CD4-positive, alpha-beta T cell treated with Interleukin-10 for 1 hour (primary cell): ENCODE results near the gene HS6ST1.

ENCODE experiments used
- DNase-seq: peaks from one replicate; pipeline ENCODE4 v3.0.0-alpha.2; 2020

HS6ST1 gene

DNA sequence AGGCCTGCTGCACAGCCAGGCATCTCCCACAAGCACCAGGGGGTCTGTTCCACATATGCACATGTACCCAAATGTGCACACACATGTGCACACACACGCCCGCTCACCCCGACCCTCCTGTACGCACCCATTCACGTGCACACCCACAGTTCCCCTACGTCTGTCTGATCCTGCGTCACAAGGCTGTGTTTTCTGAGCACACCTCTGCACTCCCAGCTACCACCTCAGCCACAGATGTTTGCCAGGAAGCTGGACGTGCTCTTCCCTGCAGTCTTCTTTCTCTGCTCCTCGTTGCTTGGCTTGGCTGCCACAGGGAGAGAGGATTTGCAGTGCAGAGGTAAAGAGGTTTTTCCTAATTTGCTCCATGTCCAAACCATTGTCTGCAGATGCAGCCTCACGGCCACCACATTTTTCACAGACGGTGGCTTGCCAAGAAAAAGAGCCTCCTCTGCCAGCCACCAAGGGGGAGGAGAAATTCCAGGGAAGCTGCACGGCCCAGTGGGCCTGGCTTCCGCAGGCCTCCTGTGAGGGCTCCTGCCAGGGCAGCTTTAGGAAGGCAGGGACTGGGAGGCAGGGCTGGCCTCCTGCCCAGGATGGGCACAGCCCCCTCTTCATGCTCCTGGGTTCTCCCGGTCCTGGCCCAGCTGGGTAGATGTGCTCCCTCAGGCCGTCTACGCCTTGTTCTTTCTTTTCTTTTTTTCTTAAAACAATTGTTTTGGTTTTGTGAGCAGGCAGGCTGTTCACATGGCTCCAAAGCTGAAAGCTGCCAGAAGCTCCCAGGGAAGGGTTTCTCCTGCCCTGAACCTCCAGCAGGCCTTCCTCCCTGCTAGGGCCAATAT, 29.3 kb upstream of the HS6ST1 start:
- no peak for DNase-seq

DNA sequence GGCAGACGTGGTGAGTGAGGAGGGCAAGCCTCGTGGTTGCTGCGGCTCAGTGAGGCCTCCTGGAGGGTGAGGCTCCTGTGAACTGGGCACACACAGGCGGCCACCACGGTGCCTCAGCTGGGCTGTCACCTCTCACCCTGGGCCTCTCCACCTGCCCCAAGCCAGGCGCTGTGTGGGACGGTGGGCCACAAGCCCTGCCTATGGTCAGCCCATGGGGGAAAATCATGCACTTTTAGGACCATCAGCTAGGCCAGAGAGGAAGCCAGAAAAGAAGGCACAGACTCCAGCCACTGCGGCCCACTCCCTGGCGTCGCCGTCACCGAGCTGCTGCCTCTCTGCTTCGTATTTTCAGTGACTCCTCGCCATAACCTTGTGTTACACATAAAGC, 28.5 kb upstream of the HS6ST1 start:
- no peak for DNase-seq

DNA sequence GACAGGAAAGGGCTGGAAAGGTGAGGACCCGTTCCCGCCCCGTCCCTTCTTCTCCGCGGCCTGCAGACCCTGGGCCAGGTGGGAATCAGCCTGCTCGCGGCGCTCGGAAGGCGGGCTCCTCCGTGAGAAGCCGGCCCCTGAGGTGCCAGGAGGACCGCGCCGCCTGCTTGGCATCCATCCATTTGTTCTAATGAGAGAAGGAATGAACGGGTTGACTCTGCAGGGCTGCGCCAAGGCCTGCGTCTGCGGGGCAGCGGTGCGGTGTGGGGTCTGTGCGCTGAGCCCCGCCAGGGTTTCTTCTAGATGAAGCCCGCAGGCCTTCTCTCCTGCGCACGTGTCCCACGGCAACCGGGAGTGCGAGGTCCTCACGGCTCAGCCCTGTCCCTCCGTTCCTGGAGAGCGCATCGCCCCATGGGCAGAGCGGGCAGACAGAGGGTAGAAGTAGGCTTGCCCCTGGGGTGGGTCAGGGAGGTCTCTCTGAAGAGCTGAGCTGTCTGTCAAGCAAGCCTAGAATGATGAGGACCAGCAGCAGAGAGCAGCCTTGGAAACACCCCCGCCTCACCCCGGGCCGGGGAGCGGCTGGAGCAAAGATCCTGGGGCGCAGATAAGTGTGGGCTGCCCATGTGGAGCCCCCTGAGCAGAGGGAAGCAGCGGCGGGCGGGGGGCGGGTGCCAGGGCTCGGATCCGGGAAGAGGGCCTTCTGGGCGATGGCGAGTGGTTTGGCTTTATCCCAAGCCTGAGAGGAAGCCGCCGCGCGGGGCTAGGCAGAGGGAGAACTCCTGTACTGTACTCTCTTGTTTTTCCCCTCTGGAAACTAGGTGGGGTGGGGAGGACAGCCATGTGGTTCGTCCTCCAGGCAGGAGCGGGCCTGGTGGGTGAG, 27.9 kb upstream of the HS6ST1 start:
- no peak for DNase-seq

DNA sequence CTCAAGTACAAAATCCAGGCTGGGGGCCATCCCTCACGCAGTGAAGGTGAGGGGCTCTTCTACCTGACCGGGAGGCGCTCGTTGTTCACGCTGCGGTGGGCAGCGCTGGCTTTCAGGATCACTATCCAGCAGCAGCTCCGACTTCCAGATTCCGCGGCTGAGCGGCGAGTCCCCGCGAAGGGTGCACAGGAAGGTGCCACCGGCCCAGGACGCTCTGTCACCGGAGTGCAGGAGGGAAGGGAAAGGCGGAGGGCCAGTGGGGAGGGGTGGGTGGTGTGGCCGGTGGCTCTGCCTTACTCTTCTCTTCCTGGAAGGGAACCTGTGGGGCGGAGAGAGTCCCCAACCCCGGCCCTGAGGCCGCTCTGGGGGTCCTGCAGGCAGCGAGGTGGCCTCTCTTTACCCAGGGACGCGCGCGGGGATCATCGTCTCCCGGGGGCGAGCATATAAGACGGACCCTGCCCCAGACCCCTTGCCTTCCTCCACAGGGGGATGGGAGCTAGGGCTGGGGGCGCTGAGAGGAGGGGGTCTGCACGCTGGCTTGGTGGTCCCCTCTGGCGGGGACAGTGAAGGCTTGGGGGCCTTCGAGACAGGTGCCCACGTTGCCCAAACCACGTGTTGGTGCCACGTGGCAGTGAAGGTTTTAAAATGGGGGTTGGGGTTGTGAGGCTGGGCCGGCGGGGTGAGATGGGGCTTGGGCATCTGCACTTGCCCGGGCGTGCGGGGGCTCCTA, 26.9 kb upstream of the HS6ST1 start:
- no peak for DNase-seq

DNA sequence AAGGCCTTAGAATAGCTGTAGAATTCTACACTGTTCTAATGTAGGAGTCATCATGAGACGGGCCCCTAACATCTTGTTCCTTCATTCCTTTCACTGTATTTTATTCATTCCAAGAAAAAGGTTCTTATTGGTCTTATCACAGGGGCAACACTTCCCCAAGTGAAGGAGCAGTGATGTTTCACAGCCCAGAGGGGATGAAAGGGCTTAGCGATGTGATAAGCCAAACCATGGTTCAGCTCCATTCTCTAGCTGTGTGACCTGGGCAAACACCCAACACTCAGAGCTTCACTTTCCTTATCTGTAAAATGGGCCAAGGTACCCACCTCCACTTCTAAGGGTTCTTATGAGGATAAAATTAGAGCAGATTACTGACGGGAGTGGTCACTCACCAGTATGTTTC, 25.4 kb upstream of the HS6ST1 start:
- DNase-seq: no peak

DNA sequence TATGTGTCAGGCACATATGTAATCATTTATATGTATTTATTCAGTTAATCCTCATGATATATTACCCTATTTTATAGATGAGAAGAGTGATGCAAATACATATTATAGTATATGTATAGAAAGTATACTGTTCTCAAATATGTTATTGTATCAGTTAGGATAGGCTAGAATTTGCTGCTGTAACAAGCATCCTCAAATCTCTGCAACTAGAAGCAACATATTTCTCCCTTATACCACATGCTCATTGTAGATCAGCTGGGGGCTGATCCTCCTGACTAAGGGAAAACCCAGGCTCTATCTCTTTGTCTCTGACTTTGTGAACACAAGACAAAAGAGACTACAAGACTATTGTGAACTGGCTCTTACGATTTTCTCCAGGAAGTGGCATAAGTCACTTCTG, 24.8 kb upstream of the HS6ST1 start:
- no peak for DNase-seq

DNA sequence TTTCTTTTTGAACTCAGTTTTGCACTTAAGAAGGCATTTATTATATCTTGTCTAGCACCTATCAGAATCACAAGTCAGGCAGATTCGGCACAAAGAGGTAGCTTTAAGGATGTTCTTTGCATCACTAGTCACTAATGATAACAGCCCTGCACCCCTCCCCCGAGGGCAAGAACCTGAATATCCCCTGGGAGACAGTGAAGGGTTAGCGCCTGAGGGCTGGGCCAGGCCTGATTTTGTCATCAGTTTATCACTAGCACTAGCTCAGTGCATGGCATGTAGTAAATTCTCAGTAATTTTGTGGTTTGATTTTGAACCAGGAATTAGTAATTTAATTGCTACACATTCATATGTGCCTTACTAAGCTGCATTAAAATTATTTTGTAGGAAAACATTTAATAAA, 23.9 kb upstream of the HS6ST1 start:
- no peak for DNase-seq

DNA sequence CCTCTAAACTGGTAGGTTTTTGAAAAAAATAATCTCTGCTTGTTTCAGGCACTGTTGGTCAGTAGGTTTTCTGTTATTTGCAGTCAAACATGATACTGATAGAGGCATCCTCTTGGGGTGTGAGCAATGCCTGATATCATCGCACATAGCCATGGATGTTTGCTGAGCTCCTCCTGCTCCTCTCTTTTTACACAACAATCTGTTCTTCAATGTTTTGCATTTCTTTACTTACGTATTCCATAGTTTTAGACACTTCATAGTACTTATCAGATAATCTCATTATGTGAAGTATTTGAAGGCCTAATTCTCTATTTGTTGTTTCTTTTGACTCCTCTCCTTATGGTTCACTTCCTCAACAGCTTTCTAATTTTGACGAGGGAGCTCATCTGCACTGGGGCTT, 23.0 kb upstream of the HS6ST1 start:
- no peak for DNase-seq

DNA sequence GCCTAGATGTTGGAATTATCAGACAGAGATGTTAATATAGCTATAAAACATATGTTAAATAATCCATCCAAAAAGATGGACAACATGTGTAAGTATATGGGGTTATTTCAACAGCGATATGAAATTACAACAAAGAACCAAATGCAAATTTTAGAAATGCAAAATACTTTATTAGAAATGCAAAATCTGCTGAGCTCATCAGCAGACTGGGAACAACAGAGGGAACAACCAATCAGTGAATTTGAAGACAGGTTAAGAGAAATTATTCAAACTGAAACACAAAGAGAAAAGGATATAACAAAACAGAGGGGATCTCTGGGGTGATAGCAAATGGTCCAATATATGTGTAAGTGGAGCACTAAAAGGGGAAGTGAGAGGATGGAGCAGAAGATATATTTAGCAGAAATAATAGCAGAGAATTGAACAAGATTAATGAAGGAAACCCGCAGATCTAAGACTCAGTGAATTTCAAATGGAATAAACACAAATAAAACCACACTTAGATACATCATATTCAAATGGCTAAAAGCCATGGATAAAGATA, 13.5 kb upstream of the HS6ST1 start:
- DNase-seq: no peak

DNA sequence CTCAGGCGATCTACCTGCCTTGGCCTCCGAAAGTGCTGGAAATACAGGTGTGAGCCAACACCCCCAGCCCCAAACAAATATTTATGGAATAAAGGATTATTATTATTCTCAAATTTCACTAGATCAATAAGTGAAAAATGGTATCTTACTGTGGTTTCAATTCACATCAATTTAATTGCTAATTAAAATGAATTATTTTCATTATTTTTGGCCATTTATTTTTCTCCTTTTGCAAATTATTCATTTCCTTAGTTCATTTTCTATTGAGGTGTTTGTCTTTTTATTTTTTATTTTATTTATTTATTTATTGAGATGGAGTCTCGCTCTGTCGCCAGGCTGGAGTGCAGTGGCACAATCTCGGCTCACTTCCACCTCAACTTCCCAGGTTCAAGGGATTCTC, 11.9 kb upstream of the HS6ST1 start:
- no peak for DNase-seq

DNA sequence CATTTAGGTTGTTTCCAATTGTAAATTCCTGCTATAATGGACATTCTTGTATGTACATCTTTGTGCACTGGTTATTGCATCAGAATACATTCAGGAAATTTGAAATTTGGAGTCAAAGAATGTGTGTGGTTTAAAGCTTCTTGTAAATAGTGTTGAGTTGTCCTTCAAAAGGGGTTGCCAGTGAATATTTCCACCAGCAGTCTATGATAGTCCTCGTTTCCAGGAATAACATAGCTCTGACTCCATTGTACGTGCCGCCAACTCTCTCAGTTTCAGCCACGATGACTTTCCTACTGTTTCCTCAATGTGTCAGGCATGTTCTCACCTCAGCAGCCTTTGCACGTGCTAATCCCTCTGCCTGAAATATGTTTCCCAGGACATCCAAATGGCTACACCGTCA, 10.9 kb upstream of the HS6ST1 start:
- no peak for DNase-seq

DNA sequence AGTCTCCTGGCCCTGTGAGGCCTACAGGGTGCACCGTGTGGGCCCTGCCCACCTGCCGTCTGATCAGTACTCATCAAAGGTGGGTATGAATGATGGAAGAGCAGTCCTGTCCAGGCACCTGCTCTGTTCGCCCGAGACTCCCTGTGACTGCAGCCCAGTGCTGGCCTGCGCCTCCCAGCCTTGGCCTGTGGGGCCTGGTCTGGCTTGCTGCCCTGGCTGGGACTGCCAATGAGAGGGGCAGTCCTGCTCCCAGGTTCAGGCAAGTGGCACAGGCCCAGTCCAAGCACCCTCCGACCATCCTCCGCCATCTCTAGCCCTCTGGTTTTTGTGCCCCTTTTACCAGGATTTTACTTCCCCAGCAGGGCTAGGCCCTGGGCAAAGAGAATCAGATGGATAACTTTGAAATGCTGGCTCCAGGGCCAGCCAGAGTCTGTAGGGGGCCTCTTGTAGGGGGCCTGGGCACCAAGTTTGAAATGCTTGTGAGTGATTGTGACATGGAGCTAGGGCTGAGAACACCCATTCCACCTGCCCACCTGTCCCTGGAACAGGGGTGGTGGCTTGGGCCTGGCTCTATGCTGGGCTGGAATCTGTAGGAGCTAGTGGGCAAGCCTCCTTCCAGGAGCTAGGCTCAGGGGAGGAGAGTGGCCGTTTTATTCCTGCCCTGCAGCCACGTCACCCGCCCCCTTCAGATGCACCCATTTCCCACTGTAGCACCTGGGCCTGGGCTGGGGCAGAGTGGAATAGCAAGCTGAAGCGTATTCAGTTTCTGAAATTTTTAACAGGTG, 8.7 kb upstream of the HS6ST1 start:
- no peak for DNase-seq

DNA sequence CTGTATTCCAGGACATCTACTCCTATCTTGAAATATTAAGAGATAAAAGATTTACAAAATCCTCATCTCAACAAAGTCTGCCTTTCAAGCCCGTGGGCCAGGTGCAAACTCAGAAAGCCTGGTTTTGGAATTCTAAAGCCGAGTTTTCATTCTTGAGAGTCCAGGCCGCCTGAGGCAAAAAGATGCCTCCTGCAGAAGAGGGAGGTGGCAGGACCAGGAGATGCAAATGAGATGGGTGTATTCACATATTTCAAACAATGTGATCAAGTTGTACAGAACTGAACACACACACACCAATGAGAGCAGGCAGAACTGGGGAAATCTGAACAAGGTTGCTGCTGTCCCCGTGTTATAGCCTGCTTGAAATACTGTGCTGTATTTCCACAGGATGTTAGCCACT, 7.7 kb upstream of the HS6ST1 start:
- no peak for DNase-seq

DNA sequence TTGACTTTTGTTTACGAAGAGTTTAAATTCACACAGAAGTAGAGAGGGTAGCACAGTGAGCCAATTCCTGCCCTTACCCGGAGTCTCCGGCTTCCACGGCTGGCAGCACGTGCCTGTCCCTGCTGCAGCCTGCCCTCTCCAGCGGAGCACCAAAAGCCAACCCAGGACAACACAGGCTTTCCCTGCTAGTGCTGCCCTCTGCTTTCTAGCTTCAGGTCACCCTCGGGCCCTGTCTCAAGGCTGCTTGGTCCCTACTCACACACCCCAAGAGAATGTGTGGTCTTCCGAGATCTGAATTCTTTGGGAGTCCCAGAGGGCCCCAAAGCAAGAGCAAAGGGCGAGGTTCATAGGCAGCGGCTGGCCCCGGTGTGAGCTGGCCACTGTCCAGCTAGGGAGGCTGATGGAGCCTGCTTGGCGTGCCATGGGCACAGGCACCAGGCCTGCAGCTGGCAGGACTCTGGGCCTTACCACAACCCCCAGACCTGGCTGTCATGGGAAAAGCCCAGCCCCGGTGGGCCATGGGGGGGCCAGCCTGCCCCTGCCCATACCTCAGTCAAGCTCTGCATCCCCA, 7.0 kb upstream of the HS6ST1 start:
- DNase-seq: no peak

DNA sequence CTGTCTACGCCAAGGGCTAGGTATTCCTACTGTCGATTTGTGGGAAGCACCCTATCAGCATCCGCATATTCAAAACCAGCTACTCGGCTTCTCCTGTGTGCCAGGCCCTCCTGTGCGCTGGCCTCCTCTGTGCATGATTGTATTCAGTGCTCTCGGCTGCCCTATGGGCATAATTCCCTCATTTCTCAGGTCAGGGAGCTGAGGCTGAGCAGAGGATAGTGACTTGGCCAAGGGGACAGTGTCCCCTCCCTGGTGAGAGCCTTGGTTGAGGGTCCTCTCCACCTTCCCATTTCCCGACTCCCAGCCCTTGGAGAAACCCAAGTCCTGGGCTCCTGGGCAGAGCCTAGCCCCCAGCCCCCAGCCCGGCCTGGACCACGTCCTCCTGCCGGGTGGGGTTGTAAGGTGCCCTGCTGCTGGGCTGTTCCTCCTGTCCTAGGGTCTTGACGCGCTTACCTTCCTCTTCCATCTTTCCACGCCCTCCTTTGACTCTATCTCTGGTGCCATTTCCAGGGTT, 6.3 kb upstream of the HS6ST1 start:
- DNase-seq: no peak

DNA sequence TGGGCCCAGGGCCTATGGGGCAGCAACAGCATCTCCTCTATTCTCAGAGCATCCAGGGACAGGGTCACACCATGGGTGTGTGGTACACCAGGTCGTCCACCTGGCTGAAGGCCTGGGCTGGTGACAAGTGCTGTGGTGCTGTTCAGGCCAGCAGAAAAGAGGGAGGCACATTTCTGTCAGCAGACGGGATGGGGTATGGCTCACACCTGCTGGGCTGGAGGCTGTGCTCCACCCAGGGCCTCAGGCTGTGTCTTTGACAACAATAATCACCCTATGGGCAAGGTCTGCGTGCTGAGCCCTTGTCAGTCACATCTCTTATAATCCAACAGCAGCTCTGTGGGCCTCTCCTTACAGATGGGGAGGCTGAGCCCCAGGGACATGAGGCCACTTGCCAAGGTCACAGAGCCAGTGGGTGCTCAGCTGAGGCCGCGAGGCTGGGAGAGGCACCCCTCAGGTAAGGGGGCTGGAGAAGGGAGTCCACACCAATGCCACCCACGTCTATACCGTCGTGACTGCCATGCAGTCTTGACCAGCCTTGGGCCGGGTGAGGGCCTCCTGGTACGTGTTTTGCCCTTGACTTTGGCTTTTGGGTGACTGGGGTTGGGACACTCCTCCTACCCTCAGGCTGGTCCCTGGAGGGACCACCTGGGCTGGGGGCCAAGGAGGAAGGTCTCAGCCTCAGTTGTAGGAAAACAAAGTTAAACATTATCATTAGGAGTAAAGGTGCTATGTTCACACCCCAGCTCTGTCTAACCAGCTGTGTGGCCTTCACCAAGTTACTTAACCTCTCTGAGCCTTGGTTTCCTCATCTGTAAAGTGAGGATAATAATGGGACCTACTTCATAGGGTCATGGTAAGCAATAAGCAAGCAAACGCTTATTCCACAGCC, 5.6 kb upstream of the HS6ST1 start:
- DNase-seq: no peak

DNA sequence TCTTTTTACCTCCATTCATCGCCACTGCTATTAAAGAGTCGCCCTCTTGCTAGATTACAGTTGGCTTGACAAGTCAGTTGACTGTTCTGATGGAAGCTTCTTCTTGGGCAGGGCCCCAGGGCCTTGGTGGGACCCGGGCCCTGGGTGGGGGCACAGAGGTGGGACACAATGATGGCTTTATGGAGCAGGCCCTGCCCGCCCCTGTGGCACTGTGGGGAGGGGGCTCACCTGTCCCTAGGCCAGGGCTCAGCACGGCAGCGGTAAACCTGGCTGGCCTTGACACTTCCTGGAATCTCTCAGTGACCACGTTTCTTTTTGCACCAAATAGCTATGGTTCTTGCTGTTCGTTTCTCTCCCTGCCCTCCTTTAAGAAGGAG, 4.9 kb upstream of the HS6ST1 start:
- no peak for DNase-seq

DNA sequence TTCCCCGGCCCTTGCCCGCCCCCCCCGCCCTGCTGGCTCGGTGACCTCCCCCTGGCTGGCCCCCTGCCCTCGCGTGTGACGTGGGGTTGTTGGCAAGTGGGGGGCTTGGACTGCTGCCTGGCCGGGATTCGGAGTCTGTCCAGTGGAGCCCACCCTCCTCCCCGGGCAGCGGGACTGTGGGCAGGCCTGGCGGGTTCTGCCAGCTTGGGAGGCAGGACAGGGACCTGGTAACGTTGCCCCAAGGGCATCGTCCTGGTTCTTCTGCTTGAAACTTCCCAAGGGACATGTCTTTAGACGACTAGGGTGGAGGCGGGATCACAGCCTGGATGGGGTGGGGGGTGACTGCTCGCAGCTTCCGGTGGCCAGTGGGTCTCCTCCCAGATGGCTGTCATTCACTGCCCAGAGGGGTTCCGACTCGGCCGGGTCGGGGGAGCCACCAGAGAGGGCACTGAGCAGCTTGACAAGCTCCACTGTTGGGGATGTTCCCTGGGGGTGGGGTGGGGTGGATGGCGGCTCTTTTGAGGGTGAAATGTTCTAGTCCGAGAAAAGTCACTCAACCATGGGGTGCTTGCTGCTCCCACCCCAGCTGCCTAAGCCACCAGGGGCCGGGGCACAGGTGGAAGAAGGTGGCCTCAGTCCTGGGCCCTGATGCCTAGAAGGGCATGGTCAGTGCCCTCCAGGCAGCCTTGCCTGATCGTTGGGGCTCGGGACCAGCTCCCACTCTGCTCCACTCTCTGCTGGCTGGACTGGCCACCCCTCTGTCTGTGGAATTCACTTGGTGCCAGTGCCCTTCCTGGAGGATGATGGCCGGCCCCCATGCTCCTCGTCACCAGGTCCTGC, 4.3 kb upstream of the HS6ST1 start:
- DNase-seq: no peak

DNA sequence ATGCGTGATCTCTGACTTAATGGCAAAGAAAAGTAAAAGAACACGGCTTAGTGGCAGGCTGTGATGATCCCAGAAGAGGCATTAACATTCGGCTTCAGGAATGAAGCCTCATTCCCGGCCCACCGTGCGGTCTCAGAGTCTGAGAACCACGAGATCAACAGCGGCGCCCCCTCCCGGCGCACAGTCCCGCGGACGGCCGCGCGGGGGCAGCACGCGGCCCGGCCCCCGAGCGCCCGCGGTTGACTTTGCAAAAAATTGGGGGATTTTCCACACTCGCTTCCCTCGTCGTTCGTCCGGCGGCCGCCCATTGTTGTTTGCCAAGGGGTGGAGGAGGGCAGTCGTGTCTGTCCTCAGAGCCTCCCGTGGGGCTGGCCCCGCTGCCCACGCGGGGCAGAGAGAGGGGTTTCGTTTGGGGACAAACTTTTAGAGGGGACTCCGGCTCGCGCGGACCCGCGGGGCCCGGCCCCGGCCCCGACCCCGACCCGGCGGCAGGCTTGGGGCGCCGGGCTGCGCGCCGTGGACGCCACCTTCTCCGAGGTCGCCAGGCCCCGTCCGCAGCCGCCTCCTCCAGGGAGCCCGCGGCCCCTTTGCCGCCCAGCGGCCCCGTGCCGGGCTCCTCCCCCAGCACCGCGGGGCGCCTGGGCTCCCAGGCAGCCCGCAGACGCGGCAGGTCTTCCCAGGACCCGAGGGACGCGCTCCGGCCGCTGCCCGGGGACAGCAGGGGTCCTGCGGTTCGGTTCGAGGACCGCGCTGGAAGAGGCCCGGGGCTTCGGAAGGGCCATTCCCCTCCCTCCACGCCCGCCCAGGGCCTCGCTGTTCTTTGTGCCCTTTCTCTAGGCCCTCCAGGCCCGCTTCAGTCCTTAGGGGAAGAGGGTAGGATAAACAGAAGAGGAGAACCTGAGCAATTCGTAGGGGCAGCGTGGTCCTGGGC, 3.4 kb upstream of the HS6ST1 start:
- DNase-seq: peak; percentile 89
